ENCODE measurements around the gene BMP6.

The BMP6 gene

GRCh38 chr6:7899101-7899888, 173.4 kb downstream of the BMP6 start:
- H3K27ac Mint-ChIP-seq = no peak overlapping the region
- no peaks in the 10 kb centered on the region for H3K4me1 Mint-ChIP-seq
- H3K36me3 Mint-ChIP-seq (ENCODE audit: low read depth) = peaks cover 60% of the 10 kb centered on the region
- H3K4me3 Mint-ChIP-seq = no peak overlapping the region
- no peak for DNase-seq
- no peaks in the 10 kb centered on the region for H3K27me3 Mint-ChIP-seq (ENCODE audit: low read depth, poor library complexity)
- H3K9me3 Mint-ChIP-seq = no peaks in the 10 kb centered on the region
- TF ChIP-seq CTCF (IDR thresholded peaks at IDR 0.05) = no peak

- no peak for DNase-seq
- no peaks in the 10 kb centered on the region for H3K27me3 Mint-ChIP-seq (ENCODE audit: low read depth, poor library complexity)
- H3K4me1 Mint-ChIP-seq = no peaks in the 10 kb centered on the region
- H3K4me3 Mint-ChIP-seq = no peak overlapping the region
- H3K36me3 Mint-ChIP-seq (ENCODE audit: low read depth) = peaks cover 60% of the 10 kb centered on the region
- H3K27ac Mint-ChIP-seq = no peak overlapping the region
- no peak for TF ChIP-seq CTCF (IDR thresholded peaks at IDR 0.05)
- no peaks in the 10 kb centered on the region for H3K9me3 Mint-ChIP-seq
Measured at GRCh38 chr6:7899889-7900213, 174.0 kb downstream of the BMP6 start.

- H3K27me3 Mint-ChIP-seq (ENCODE audit: low read depth, poor library complexity) = no peaks in the 10 kb centered on the region
- no peak overlapping the region for H3K27ac Mint-ChIP-seq
- peaks cover 59% of the 10 kb centered on the region for H3K36me3 Mint-ChIP-seq (ENCODE audit: low read depth)
- H3K4me3 Mint-ChIP-seq = no peak overlapping the region
- TF ChIP-seq CTCF (IDR thresholded peaks at IDR 0.05) = no peak
- H3K9me3 Mint-ChIP-seq = no peaks in the 10 kb centered on the region
- no peak for DNase-seq
- no peaks in the 10 kb centered on the region for H3K4me1 Mint-ChIP-seq
Measured at GRCh38 chr6:7900621-7901020, 174.7 kb downstream of the BMP6 start.

GRCh38 chr6:7901056-7901455, 175.2 kb downstream of the BMP6 start:
- no peak for TF ChIP-seq CTCF (IDR thresholded peaks at IDR 0.05)
- Mint-ChIP-seq H3K36me3 (ENCODE audit: low read depth) (peaks cover 55% of the 10 kb centered on the region), H3K4me3 (no peak overlapping the region), H3K27me3 (ENCODE audit: low read depth, poor library complexity) (no peaks in the 10 kb centered on the region), H3K4me1 (no peaks in the 10 kb centered on the region), H3K27ac (no peak overlapping the region), H3K9me3 (no peaks in the 10 kb centered on the region)
- no peak for DNase-seq

GRCh38 chr6:7901780-7902179, 175.9 kb downstream of the BMP6 start:
- peaks cover 51% of the 10 kb centered on the region for H3K36me3 Mint-ChIP-seq (ENCODE audit: low read depth)

More at GRCh38 chr6:7901780-7902179, 175.9 kb downstream of the BMP6 start:
- DNase-seq = no peak
- TF ChIP-seq CTCF (IDR thresholded peaks at IDR 0.05) = no peak
- no peak overlapping the region for H3K27ac Mint-ChIP-seq
- H3K4me3 Mint-ChIP-seq = no peak overlapping the region
- H3K4me1 Mint-ChIP-seq = no peaks in the 10 kb centered on the region
- no peaks in the 10 kb centered on the region for H3K9me3 Mint-ChIP-seq
- H3K27me3 Mint-ChIP-seq (ENCODE audit: low read depth, poor library complexity) = no peaks in the 10 kb centered on the region
